ENCODE results near the gene CCDC157.

DNA sequence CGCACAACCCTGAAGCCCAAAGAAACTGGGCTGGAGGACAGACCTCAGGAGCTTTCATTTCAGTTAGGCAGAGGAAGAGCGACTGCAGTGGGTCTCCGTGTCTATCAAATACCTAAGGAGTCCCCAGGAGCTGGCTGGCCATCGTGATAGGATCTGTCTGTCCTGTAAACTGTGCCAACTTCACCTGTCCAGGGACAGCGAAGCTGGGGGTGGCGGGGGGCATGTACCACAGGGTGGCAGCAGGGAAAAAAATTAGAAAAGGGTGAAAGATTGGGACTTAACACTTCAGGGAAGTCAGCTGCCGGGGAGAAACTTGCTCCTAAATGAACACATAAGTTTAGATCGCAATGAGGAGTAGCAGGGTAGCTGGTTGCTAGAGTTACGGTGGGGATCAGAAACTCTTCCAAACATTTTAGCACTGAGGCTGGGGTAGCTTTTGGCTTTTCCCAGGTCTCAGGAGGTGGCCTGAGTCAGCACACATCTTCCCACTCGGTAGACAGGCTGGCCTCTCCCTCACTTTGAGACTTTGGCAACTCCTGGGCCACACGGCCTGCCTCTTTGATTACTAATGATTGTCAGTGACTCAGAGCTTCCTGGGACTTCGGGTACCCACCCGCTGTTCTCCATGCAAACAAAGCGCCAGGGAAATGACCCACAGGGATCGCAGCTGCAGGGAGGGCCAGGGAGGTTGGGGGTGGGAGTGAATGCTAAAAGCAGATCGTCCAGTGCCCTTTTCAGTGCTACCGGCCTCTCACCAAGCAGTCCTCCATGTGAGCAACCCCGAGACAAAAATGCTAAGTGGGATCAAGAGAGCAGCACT, 65.9 kb downstream of the CCDC157 start:
- no peak for TF ChIP-seq GABPA (IDR thresholded peaks at IDR 0.05; ENCODE audit: low read depth)
- TF ChIP-seq SPI1 (IDR thresholded peaks at IDR 0.05; ENCODE audit: borderline replicate concordance, low read depth), result no peak
